GM12873 (cell line): Measurements from ENCODE around the gene DMXL1.

Experiments
- CTCF ChIP-seq: IDR thresholded peaks from 2 replicates; pipeline ENCODE4 v1.5.1; 2012; ENCODE audit warnings: low read depth, mild to moderate bottlenecking, moderate library complexity, low read length, control low read depth; ENCODE audit not compliant: insufficient read depth; ENCODE audit errors: missing control alignments

The DMXL1 gene

GRCh38 chr5:119176785-119177184 is 105.9 kb downstream of the DMXL1 start:
- TF ChIP-seq CTCF, result no peak

DNA sequence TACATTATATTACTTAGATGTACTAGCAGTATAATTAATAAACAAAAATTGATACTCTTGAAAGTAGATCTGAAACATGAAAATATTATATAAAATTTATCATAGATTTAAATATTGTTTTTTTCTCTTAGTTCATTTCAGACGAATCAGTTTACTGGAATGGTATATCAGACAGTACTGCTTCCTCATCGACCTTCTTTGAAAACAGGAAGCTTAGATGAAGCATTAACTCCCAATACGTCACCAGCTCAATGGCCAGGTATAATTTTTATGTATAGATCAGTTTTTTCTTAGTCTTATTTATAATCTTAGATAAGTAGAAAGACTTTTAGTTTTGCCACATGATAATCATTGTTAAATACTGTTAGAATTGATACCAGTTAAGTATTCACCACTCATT is 106.3 kb downstream of the DMXL1 start:
- no peak for TF ChIP-seq CTCF

DNA sequence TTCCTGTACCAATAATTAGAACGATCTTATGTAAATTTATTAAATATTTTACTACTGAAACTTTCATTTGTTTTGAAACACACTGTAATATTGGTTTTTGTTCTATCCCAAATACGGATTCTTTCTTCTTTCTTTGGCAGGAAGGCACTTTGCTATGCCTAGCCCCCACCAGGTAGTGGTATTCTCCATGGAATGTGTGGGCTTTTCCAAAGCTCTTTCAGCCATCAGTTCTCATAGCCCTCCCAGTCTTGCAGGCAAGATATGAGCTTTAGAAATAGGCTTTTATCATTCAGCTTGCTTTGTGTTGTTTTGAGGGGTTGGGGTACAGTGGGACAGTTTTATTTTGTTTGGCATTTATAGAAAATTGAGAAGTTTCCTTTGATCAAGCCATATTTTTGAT is 107.5 kb downstream of the DMXL1 start:
- no peak for TF ChIP-seq CTCF

DNA sequence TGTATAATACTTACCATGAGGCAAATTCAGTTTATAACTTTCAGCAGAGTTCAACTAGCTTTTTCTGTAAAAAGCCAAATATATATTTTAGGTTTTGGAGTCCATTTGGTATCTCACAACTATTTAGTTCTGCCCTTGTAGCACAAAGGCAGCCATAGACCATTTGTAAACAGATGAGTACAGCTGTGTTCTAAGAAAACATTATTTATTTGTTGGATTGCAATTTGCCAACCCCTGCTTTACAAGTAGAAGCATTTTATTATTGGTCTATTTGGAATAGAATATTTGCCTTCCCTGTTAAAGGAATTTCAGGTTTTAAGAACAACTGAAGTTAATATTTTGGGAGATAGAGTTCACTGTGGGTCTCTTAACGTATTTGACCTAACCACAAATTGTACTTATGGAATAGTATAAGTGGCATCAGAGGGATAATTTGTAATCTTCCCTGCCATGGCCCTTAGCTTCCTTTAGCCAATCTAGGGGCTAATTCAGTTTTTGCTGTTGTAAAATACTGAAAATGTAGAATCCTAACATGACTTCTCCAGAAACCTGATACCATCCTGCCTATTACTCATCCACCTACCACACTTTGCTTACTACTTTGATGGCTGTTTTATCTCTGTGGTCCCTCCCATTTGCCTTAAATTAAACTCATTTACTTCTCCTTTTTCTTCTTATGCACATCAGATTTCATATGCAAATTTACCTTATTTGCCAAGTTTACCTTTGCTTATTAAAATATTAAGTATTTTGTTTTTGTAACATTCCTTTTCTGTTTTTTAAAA is 109.2 kb downstream of the DMXL1 start:
- no peak for TF ChIP-seq CTCF

DNA sequence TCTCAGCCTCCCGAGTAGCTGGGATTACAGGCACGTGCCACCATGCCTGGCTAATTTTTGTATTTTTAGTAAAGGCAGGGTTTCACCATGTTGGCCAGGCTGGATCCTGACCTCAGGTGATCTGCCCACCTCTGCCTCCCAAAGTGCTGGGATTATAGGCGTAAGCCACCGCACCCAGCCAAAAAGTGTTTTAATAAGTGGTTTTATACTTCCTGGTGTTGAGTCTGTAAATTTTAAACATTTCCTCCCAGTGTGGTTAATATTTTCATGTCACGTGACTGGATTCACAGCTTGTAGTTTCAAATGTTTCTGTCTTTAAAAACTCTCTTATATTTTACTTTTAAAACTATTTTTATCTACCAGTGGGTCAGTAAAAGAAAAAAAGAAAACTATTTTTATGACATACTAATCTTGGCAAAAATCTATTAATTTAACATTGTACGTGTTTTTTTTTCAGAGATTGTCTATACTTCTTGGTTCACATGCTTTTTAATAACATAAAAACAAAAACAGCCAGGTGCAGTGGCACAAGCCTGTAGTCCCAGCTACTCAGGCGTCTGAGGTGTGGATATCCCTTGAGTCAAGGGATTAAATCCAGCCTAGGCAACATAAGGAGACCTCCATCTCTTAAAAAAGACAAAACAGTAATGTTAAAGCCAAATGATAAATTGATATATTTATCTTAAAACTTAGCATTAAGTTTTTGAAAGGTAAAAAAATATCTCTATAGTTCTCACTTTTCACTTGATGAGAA is 117.1 kb downstream of the DMXL1 start:
- no peak for TF ChIP-seq CTCF

DNA sequence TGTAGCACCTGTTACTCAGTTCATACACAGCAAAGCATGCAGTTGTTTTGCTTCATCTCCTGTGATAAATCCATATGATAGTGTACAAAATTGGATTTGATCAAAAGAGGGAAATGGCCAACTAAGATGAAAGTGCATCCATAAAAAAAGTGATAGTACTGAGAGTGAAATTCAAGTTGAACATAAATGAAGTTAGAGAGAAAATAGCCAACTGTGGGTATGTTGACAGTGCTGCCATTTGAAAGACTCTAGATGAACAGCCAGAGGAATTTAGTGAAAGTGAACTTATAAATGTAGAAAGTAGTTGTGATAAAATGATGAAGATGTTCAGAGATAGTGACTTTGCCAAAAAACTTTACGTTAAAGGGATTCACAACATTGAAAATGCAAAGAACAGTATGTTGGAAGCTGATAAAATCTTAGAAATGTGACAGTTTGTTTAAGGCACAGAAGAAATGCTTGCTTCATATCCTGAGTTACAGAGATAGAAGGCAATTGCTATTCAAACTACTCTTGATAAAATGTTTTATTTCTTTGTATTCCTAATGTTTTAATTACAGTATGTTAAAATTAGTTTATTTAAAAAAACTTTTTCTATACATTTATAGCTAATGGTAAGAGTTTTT is 119.7 kb downstream of the DMXL1 start:
- TF ChIP-seq CTCF, result no peak

- TF ChIP-seq CTCF, result no peak
Observed at GRCh38 chr5:119191944-119192343, 121.1 kb downstream of the DMXL1 start.
